HG03103 (cell line): ENCODE data around the gene TAS2R1.
"Not testable (repeated sequence)": the region's sequence is repeated elsewhere in the genome, so short reads cannot be mapped to it uniquely, and the experiment has no call there.

Experiments
- ATAC-seq: cut with Tn5 transposase; IDR thresholded peaks from one replicate; pipeline ENCODE4 v1.9.1; 2021; ENCODE audit warnings: low read depth; ENCODE audit not compliant: unreplicated experiment

The TAS2R1 gene

GRCh38 chr5:9623661-9624060, 6.5 kb downstream of the TAS2R1 start:
- ATAC-seq, result no peak

GRCh38 chr5:9622971-9623421, 7.2 kb downstream of the TAS2R1 start:
- no peak for ATAC-seq

- ATAC-seq, result no peak
Measured at GRCh38 chr5:9621379-9621903, 8.7 kb downstream of the TAS2R1 start.

GRCh38 chr5:9619331-9620092, 10.6 kb downstream of the TAS2R1 start:
- no peak for ATAC-seq

- ATAC-seq, result no peak
Measured at GRCh38 chr5:9617739-9618504, 12.2 kb downstream of the TAS2R1 start.

- ATAC-seq, result no peak
Measured at GRCh38 chr5:9617221-9617620, 12.9 kb downstream of the TAS2R1 start.

GRCh38 chr5:9615331-9615730, 14.8 kb downstream of the TAS2R1 start:
- ATAC-seq, result no peak

- no peak for ATAC-seq
Measured at GRCh38 chr5:9613360-9613759, 16.8 kb downstream of the TAS2R1 start.

GRCh38 chr5:9610969-9611368, 19.2 kb downstream of the TAS2R1 start:
- no peak for ATAC-seq

GRCh38 chr5:9610364-9610763, 19.8 kb downstream of the TAS2R1 start:
- ATAC-seq, result no peak

GRCh38 chr5:9608093-9608492, 22.1 kb downstream of the TAS2R1 start:
- no peak for ATAC-seq

- no peak for ATAC-seq
Measured at GRCh38 chr5:9605041-9605838, 24.9 kb downstream of the TAS2R1 start.

- no peak for ATAC-seq
Measured at GRCh38 chr5:9604416-9604815, 25.7 kb downstream of the TAS2R1 start.

GRCh38 chr5:9601055-9601739, 29.0 kb downstream of the TAS2R1 start:
- no peak for ATAC-seq

- no peak for ATAC-seq
Measured at GRCh38 chr5:9599391-9599790, 30.8 kb downstream of the TAS2R1 start.

- not testable (repeated sequence) for ATAC-seq
Measured at GRCh38 chr5:9598329-9598728, 31.8 kb downstream of the TAS2R1 start.

GRCh38 chr5:9597322-9597721, 32.8 kb downstream of the TAS2R1 start:
- not testable (repeated sequence) for ATAC-seq

- no peak for ATAC-seq
Measured at GRCh38 chr5:9596824-9597223, 33.3 kb downstream of the TAS2R1 start.

- no peak for ATAC-seq
Measured at GRCh38 chr5:9596171-9596780, 33.9 kb downstream of the TAS2R1 start.

GRCh38 chr5:9594913-9595312, 35.2 kb downstream of the TAS2R1 start:
- no peak for ATAC-seq
